NCI-H128 (cell line): ENCODE data around the gene BABAM2.
"Not testable (repeated sequence)": the region's sequence is repeated elsewhere in the genome, so short reads cannot be mapped to it uniquely, and the experiment has no call there.

Experiments
- DNase-seq: peaks from one replicate; lab custom pipeline; 2025; ENCODE audit not compliant: unreplicated experiment; lab: John Stamatoyannopoulos, UW

The BABAM2 gene

DNA sequence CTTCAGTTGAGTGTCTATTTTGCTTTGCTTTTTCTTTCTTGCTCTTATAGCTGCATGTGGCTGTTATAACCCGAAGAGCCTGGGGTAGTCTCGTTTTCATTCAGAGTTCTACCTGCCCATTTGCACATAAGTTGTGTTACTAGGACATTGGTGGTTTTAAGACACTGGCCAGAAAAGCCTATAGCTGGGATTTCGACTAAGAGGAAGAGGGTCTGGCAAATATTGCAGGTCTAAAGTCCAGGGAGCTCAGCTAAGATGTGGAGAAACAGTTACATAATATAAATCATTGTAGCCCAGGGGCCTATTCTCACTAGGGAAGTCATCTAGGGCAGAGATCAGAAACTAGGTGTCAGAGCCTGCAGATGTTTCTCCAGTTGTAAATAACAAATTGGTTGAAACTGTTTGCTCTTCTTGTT lies 120.8 kb downstream of the BABAM2 start:
- no peak for DNase-seq

DNA sequence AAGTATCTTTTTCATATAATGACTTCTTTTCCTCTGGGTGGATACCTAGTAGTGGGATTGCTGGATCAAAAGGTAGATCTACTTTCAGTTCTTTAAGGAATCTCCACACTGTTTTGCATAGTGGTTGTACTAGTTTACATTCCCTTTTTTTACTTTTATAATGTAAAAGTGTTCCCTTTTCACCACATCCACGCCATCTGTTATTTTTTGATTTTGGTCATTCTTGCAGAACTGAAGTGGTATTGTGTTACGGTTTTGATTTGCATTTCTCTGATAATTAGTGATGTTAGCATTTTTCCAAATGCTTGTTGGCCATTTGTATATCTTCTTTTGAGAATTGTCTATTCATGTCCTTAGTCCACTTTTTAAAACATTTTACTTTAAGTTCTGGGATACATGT lies 127.9 kb downstream of the BABAM2 start:
- DNase-seq: not testable (repeated sequence)

GRCh38 chr2:28019521-28019920 lies 129.0 kb downstream of the BABAM2 start:
- DNase-seq: not testable (repeated sequence)

DNA sequence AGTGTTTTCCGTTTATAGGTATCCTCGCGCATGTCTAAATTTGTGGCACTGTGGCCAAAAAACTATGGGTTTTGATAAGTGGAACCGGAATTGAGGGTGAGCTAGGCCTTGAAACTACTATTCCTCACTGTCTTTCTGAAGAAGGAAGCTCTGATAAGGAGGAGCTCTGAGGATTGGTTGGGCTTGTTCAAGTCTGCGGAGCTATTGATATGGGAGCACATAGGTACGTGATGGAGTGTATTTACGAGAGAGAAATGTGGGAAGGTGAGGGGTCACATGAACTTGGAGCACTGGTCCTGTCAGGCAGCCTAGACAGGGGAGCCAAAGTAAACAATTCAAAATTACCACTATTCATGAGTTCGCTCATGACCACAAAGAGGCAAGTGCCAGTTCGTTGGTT lies 131.4 kb downstream of the BABAM2 start:
- no peak for DNase-seq

- no peak for DNase-seq
These were observed 134.6 kb downstream of the BABAM2 start for GRCh38 chr2:28025123-28025522.

GRCh38 chr2:28026230-28026629 lies 135.7 kb downstream of the BABAM2 start:
- not testable (repeated sequence) for DNase-seq

DNA sequence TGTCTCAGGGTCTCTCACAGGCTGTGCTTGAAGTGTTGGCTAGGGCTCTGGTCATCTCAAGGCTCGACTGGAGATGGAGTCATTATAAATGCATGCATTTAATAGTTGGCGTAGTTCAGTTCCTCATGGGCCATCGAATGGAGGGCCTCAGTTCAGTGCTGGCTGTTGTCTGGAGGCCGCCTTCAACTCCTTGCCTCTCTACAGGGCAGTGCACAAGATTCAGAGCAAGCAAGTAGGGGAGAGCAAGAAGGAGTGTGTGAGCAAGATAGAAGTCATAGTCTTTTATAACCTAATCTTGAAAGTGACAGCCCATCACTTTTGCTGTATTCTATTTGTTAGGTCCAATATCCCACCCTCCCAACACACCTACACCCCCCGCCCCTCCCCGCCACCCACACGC lies 137.5 kb downstream of the BABAM2 start:
- DNase-seq: no peak

- DNase-seq: no peak
These were observed 140.1 kb downstream of the BABAM2 start for GRCh38 chr2:28030600-28030999.

GRCh38 chr2:28032816-28033215 lies 142.3 kb downstream of the BABAM2 start:
- no peak for DNase-seq

- DNase-seq: no peak
These were observed 144.2 kb downstream of the BABAM2 start for GRCh38 chr2:28034696-28035095.

DNA sequence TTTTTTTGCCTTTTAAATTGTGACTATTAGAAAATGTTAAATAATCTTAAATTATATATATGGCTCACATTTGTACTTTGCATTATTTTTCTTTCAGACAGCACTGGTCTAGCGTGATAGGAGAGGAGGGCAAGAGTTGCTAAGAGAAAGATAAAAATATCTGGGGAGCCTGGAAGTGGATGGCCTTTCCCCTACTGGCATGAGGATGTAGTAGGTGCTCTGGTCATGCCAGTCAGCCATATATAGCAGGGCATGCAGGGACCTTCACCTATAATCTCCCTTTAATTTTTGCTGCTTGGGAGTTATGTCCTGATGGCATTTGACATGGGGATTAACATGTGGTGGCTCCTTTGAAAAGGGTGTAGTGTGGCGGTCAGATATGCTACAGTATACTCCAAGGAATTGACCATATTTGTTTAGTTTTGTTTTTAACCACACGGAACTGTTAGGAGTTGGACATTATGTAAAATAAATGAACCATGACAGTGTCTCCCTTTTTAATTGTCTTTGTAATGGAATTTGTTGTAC lies 144.7 kb downstream of the BABAM2 start:
- no peak for DNase-seq

DNA sequence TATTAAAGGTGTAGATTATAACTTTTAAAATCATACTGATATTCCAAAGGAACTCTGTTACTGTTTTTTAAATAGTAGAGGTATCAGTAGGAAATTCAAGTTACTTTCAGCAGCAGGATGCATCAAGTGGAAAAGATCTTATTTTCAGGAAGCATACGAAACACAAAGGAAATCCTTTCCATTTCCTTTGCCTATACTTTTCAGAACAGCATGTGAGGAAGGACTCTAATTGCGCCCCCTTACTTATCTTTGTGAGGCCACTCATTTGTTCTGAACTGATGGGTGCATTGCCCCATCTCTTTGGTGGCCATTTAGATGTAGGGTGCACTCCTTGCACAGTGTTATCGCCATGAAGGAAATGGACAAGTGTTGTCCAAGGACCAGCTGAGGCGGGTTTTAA lies 145.3 kb downstream of the BABAM2 start:
- no peak for DNase-seq

- no peak for DNase-seq
These were observed 145.8 kb downstream of the BABAM2 start for GRCh38 chr2:28036307-28036706.

DNA sequence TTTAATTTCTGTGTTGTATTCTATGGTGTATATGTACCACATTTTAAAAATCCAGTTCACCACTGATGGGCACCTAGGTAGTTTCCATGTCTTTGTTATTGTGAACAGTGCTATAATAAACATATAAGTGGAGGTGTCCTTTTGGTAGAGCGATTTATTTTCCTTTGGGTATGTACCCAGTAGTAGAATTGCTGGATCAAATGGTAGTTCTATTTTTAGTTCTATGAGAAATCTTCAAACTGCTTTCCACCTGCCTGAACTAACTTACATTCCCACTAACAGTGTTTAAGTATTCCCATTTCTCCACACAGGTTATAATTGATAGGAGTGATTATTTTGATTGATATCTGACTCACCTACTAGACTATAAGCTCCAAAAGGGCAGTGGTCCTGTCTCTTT lies 148.2 kb downstream of the BABAM2 start:
- no peak for DNase-seq

DNA sequence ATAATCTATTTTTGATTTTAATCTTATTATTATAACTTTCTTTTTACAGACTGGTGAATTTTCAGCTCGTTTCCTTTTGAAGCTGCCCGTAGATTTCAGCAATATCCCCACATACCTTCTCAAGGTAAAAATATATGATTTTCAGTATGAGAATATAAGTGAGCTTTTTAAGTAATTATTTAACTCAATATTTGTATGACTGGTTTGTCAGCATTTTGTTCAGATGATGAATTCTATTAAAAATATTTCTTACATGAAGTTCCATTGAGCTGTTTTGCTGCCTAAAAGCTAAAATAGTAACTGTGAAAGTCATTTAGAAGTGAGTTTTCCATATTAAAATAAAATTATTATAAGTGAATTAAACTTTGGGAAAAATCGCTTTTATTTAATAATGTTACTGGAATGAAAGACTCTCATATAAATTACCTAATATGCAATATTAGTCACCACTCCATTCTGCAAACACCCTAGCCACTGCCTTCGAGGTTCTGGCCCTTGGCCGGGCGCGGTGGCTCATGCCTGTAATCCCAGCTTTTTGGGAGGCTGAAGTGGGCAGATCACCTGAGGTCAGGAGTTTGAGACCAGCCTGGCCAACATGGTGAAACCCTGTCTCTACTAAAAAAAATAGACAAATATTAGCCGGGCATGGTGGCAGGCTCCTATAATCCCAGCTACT lies 155.3 kb downstream of the BABAM2 start:
- DNase-seq: no peak

DNA sequence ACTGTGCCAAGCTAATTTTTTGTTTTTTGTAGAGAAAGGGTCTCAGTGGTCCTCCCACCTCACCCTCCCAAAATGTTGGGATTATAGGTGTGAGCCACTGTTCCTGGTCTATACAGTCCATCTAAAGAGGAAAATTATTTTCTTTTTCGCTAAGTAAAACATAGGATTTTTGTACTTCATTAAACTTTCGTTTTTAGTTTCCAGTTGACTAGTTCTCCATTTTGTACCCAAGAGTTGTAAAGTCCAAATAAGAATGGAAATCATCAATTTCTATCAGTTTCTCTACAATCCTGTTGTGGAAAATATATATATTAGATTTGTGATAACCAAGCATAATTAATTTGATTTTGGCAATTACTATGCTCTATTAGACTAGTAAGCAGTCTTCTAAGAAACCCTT lies 156.4 kb downstream of the BABAM2 start:
- DNase-seq: no peak

GRCh38 chr2:28047681-28048080 lies 157.2 kb downstream of the BABAM2 start:
- no peak for DNase-seq

DNA sequence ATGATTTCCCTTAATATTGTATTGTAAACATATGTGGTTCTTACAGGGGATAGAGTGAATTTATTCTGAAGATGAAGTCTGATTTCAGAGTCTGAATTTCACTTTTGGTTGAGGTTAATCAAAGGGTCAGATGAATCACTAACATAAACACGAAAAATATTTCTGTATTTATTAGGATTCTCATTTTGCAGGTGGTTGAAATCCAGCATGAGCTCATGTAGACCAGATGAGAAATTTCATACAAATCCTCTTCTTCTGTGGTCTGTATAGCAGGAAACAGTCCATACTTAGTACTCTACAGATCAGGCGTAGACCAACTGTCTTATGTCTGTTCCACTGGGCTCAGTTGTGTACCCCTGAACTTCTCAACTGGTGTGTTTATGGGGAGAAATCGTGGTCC lies 157.8 kb downstream of the BABAM2 start:
- no peak for DNase-seq

DNA sequence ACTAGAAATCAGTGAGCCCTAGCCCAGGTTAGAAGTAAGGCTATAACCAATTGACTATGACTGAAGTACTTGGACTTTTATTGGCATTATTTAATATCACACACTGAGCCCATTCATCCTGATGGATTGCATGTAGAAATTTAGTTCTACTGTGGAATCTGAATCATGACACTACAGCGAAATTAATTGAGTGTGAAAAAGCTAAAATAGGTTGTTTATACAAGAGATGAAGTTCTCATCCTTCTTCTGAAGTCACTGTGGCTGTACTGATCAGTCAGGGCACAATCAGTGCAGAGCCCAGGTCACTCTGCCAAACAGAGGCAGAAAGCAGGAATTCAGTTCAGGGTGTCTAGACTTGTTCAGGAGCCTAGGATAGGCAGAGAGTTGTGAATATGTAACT lies 158.9 kb downstream of the BABAM2 start:
- DNase-seq: no peak

DNA sequence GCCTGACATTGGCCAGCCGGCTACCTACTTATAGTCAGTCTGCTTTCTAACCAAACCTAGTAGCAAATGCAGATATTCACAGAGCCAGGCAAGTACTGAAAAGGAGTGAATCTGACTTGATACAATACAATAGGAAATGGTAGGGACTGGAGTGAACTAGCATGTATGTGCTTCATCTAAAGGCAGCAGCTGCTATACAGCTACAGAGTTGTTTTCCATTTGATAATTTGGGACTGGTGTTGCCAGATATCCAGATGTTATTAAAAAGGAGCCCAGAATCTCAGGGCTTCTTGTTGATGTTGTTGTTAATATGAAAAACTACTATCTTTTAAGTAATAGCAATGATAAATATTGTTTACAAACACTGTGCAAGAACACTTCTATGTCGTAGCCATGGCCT lies 159.4 kb downstream of the BABAM2 start:
- no peak for DNase-seq

DNA sequence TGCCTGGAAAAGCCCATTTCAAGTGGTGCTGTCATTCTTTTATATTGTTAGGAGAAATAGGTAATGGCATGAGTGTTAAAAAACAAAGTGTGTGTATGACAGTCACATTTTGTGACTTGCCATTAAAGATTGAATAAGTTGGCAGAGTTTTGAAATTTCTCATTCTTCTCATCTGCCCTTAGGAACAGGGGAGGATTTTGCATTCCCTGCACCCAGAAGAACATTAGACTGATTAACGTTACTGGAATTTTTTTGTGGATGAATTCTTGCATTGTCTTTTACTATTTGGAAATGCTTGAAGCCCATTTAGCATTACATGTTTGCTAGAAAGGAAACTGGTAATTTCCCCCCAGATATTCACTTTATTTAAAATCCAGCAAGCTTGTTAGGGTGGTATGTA lies 162.2 kb downstream of the BABAM2 start:
- DNase-seq: no peak

GRCh38 chr2:28053597-28053996 lies 163.1 kb downstream of the BABAM2 start:
- DNase-seq: no peak

- no peak for DNase-seq
These were observed 164.4 kb downstream of the BABAM2 start for GRCh38 chr2:28054916-28055315.
